ENCODE measurements around the gene DAB2. TPM values are rescaled to one million over a fixed set of nuclear protein-coding genes. Genes with fewer than 3 reads are reported as not detected.
"Not testable (repeated sequence)": the region's sequence is repeated elsewhere in the genome, so short reads cannot be mapped to it uniquely, and the experiment has no call there.

DAB2 gene
- total and polyA plus RNA-seq, 4 donors, result 21.9 to 255 (median 77.6) TPM

DNA sequence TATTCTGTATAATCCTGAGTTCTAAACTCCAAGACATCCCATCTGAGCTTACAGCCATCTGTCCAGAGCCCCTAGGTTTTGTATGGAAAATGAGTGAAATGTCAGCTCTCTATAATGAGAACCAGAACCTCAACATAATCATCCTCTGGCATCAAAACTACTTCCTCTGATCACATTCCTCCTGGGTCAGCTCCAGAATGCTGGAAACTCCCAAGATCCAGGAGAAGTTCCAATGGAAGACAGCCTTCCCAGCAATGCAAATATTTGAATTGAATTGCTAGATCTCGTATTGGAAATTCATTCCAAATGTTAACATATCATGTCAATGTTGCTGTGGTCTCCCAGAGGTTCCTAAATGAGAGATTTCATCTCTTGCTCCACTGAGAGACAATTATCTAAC is 84.3 kb downstream of the DAB2 start:
- H3K27ac ChIP-seq (ENCODE audit: low read depth in 1 of 2, low read length in 2 of 2), result no peak overlapping the region
- intact Hi-C loops (cut with DNase I), result no loop called here
- DNase-seq (no peak), ATAC-seq (ENCODE audit: low FRiP score) (no peak)
- no peaks in the 10 kb centered on the region for H3K27me3 ChIP-seq (ENCODE audit: control insufficient read depth in 1 of 2, insufficient read depth in 2 of 2, low read length in 1 of 2)
- no peaks in the 10 kb centered on the region for H3K4me1 ChIP-seq (ENCODE audit: control insufficient read depth in 1 of 2, insufficient read depth in 2 of 2, low read length in 2 of 2)
- H3K4me3 ChIP-seq (ENCODE audit: low read length in 2 of 2), result no peak overlapping the region
- WGBS, 2 donors, result 44 to 72% methylated on average over 1 of the region's 1 CpG
- no peaks in the 10 kb centered on the region for H3K36me3 ChIP-seq (ENCODE audit: control insufficient read depth in 1 of 2, insufficient read depth in 2 of 2, low read length in 1 of 2)
- no peaks in the 10 kb centered on the region for H3K9me3 ChIP-seq (ENCODE audit: control insufficient read depth, low read length)

DNA sequence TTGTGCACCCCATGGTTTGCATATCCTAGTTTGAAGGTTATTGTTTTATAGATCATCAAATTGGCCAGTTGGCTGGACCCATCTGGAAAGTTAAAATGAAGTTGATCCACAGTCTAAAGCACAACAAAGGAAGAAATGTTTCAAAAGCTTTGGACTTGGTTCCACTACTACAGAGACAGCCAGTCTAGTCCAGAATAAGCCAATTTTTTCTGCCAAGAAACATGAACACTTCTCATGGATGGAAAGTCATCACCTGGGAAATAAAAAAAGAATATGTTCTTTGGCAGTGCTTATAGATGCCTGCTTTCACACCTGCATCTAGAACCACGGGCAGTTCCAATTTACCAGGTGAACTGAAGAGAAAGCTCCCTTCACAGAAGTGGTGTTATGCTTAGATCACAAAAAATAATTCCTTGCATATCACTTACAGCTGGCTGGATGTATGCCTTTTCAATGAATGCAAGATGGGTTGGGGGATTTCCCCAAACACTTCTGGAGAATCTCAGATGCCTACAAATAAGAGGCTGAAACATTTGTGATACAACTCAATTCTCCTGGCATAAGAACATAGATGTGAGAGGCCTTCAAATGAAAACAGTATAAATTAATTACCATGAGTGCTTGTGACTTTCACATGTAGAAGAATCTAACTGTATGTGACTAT is 87.4 kb downstream of the DAB2 start:
- intact Hi-C loops (cut with DNase I), result no loop called here
- WGBS, 2 donors, result 62 to 65% methylated on average over 1 of the region's 1 CpG
- Histone ChIP-seq H3K4me1 (ENCODE audit: control insufficient read depth in 1 of 2, insufficient read depth in 2 of 2, low read length in 2 of 2) (peaks cover 0 to 2% of the 10 kb centered on the region in 2 donors), H3K9me3 (ENCODE audit: control insufficient read depth, low read length) (no peaks in the 10 kb centered on the region), H3K4me3 (ENCODE audit: low read length in 2 of 2) (no peak overlapping the region), H3K27me3 (ENCODE audit: control insufficient read depth in 1 of 2, insufficient read depth in 2 of 2, low read length in 1 of 2) (no peaks in the 10 kb centered on the region), H3K36me3 (ENCODE audit: control insufficient read depth in 1 of 2, insufficient read depth in 2 of 2, low read length in 1 of 2) (no peaks in the 10 kb centered on the region), H3K27ac (ENCODE audit: low read depth in 1 of 2, low read length in 2 of 2) (no peak overlapping the region)
- no peak for DNase-seq
- no peak for ATAC-seq (ENCODE audit: low FRiP score)

DNA sequence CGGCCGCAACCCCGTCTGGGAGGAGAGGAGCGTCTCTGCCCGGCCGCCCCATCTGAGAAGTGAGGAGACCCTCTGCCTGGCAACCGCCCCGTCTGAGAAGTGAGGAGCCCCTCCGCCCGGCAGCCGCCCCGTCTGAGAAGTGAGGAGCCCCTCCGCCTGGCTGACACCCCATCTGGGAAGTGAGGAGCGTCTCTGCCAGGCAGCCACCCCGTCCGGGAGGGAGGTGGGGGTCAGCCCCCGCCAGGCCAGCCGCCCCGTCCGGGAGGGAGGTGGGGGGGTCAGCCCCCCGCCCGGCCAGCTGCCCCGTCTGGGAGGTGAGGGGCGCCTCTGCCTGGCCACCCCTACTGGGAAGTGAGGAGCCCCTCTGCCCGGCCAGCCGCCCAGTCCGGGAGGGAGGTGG is 90.5 kb downstream of the DAB2 start:
- ATAC-seq (ENCODE audit: low FRiP score); DNase-seq; H3K4me1 ChIP-seq (ENCODE audit: control insufficient read depth in 1 of 2, insufficient read depth in 2 of 2, low read length in 2 of 2); intact Hi-C loops (cut with DNase I); H3K9me3 ChIP-seq (ENCODE audit: control insufficient read depth, low read length); H3K36me3 ChIP-seq (ENCODE audit: control insufficient read depth in 1 of 2, insufficient read depth in 2 of 2, low read length in 1 of 2); H3K4me3 ChIP-seq (ENCODE audit: low read length in 2 of 2); H3K27me3 ChIP-seq (ENCODE audit: control insufficient read depth in 1 of 2, insufficient read depth in 2 of 2, low read length in 1 of 2); H3K27ac ChIP-seq (ENCODE audit: low read depth in 1 of 2, low read length in 2 of 2): not testable (repeated sequence)
- WGBS, 2 donors, result 91 to 93% methylated on average over 14 to 27 of the region's 27 CpGs

DNA sequence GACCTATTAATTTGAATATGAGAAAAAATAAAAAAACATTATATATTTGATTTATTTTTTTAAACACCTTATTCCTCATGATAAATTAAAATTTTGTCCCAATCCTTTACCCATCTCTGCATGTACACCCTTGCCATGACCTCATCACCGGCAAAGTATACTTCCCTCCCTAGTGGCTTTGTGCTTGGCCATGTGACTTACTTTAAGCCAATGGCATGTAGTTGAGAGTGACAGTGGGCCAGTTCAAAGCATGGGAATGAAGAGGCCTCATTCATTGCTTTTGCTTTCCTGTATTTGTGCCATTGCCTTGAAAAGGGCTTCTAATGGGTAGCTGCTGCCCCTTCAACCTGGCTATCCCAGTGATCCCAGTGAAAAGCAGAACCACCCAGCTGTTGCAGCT is 91.7 kb downstream of the DAB2 start:
- 99 to 100% methylated on average over 1 of the region's 1 CpG for WGBS, 2 donors
- intact Hi-C loops (cut with DNase I), result no loop called here
- ATAC-seq (ENCODE audit: low FRiP score) (no peak), DNase-seq (no peak)
- no peaks in the 10 kb centered on the region for H3K36me3 ChIP-seq (ENCODE audit: control insufficient read depth in 1 of 2, insufficient read depth in 2 of 2, low read length in 1 of 2)
- H3K27me3 ChIP-seq (ENCODE audit: control insufficient read depth in 1 of 2, insufficient read depth in 2 of 2, low read length in 1 of 2), result no peaks in the 10 kb centered on the region
- H3K4me1 ChIP-seq (ENCODE audit: control insufficient read depth in 1 of 2, insufficient read depth in 2 of 2, low read length in 2 of 2), result peaks cover 3 to 5% of the 10 kb centered on the region in 2 donors
- no peaks in the 10 kb centered on the region for H3K9me3 ChIP-seq (ENCODE audit: control insufficient read depth, low read length)
- no peak overlapping the region for H3K4me3 ChIP-seq (ENCODE audit: low read length in 2 of 2)
- H3K27ac ChIP-seq (ENCODE audit: low read depth in 1 of 2, low read length in 2 of 2), result no peak overlapping the region

DNA sequence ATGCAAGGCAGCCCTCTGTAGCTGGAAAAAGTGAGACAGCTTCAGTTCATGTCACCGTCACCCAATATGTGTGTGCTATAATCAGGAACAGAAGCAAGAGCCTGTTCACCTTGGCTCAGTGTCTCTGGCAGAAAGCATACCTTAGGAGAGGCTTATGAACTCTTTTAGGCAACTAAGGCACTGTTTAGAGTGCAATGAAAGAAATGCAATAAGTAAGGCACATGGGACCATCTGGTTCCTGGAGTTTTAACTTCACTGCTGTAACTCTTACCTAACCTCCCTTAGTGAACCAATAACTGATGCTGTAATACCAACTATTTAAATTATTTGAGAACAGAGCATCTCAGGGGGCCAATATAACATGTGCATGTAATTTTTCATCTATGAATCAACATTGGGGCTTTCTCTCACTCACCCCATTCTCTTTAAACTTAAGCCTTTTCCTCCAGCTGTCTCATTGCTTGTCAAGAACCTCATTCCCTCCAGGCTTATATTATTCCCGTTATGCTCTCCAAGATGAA is 92.9 kb downstream of the DAB2 start:
- intact Hi-C loops (cut with DNase I), result no loop called here

DNA sequence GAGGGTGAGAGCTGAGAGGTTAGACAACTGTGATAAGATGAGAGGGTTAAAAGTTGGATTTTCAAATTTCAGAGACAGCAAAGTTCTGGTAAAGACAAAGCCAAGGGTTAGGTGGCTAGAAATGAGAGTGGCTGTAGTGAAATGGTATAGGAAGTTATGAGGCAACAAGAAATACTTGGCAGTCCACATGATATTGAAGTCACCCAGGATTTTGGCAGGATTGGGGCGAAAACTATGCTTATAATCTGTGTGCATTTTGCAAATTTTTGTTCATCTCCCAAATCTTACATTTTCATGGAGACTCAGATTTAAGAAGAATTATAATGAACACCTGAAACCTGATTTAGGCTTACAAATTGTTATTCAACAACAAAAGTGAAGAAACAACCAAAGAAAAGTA is 96.0 kb downstream of the DAB2 start:
- intact Hi-C loops (cut with DNase I), result no loop called here
- Histone ChIP-seq H3K4me1 (ENCODE audit: control insufficient read depth in 1 of 2, insufficient read depth in 2 of 2, low read length in 2 of 2) (peaks cover 3 to 5% of the 10 kb centered on the region in 2 donors), H3K4me3 (ENCODE audit: low read length in 2 of 2) (no peak overlapping the region), H3K9me3 (ENCODE audit: control insufficient read depth, low read length) (no peaks in the 10 kb centered on the region), H3K27me3 (ENCODE audit: control insufficient read depth in 1 of 2, insufficient read depth in 2 of 2, low read length in 1 of 2) (no peaks in the 10 kb centered on the region), H3K36me3 (ENCODE audit: control insufficient read depth in 1 of 2, insufficient read depth in 2 of 2, low read length in 1 of 2) (no peaks in the 10 kb centered on the region), H3K27ac (ENCODE audit: low read depth in 1 of 2, low read length in 2 of 2) (no peak overlapping the region)
- DNase-seq (no peak), ATAC-seq (ENCODE audit: low FRiP score) (no peak)
- 53 to 80% methylated on average over 1 of the region's 1 CpG for WGBS, 2 donors

More for the DNA sequence above, 92.9 kb downstream of the DAB2 start:
- Histone ChIP-seq H3K4me3 (ENCODE audit: low read length in 2 of 2) (no peak overlapping the region), H3K4me1 (ENCODE audit: control insufficient read depth in 1 of 2, insufficient read depth in 2 of 2, low read length in 2 of 2) (peaks cover 3 to 5% of the 10 kb centered on the region in 2 donors), H3K27me3 (ENCODE audit: control insufficient read depth in 1 of 2, insufficient read depth in 2 of 2, low read length in 1 of 2) (no peaks in the 10 kb centered on the region), H3K36me3 (ENCODE audit: control insufficient read depth in 1 of 2, insufficient read depth in 2 of 2, low read length in 1 of 2) (no peaks in the 10 kb centered on the region), H3K9me3 (ENCODE audit: control insufficient read depth, low read length) (no peaks in the 10 kb centered on the region), H3K27ac (ENCODE audit: low read depth in 1 of 2, low read length in 2 of 2) (no peak overlapping the region)
- WGBS, 2 donors, result 15 to 16% methylated on average over 2 of the region's 2 CpGs
- ATAC-seq (ENCODE audit: low FRiP score) (no peak), DNase-seq (no peak)

DNA sequence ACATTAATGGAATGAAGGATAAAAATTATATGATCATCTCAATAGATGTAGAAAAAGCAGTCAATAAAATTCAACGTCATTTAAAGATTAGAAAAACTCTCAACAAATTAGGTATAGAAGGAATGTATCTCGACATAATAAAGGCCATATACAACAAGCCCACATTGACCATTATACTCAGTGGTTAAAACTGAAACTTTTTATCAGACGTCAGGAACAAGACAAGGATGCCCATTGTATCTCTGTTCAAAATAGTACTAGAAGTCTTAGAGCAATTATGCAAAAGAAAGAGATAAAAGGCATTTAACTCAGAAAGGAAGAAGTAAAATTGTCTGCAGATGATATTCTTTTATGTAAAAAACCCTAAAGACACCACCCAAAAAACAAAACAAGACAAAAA is 101.2 kb downstream of the DAB2 start:
- no peak overlapping the region for H3K4me3 ChIP-seq (ENCODE audit: low read length in 2 of 2)
- peaks cover 2% of the 10 kb centered on the region for H3K9me3 ChIP-seq (ENCODE audit: control insufficient read depth, low read length)
- no peaks in the 10 kb centered on the region for H3K36me3 ChIP-seq (ENCODE audit: control insufficient read depth in 1 of 2, insufficient read depth in 2 of 2, low read length in 1 of 2)
- H3K27me3 ChIP-seq (ENCODE audit: control insufficient read depth in 1 of 2, insufficient read depth in 2 of 2, low read length in 1 of 2), result no peaks in the 10 kb centered on the region
- H3K4me1 ChIP-seq (ENCODE audit: control insufficient read depth in 1 of 2, insufficient read depth in 2 of 2, low read length in 2 of 2), result no peaks in the 10 kb centered on the region
- intact Hi-C loops (cut with DNase I), result no loop called here
- H3K27ac ChIP-seq (ENCODE audit: low read depth in 1 of 2, low read length in 2 of 2), result no peak overlapping the region
- DNase-seq, result no peak
- WGBS, 2 donors, result 79 to 83% methylated on average over 3 of the region's 3 CpGs
- no peak for ATAC-seq (ENCODE audit: low FRiP score)

Other genes starting within 250 kb of the DAB2 start
- gene FYB1, start 205.4 kb downstream of the DAB2 start, total RNA-seq, result 10 to 100 TPM; 16.3 to 45.8 TPM
- gene FYB1, start 205.4 kb downstream of the DAB2 start, polyA plus RNA-seq, result 10 to 100 TPM in 1 of 2 donors, under 1 TPM in 1; 0.87 to 10.3 TPM
- gene C9, start 60.5 kb downstream of the DAB2 start, total RNA-seq, result under 1 TPM; 0.13 to 0.30 TPM
- gene C9, start 60.5 kb downstream of the DAB2 start, polyA plus RNA-seq, result under 1 TPM in 1 of 2 donors, not detected in 1; 0.25 TPM